Measurements from ENCODE around the gene ANKRD33B.

DNA sequence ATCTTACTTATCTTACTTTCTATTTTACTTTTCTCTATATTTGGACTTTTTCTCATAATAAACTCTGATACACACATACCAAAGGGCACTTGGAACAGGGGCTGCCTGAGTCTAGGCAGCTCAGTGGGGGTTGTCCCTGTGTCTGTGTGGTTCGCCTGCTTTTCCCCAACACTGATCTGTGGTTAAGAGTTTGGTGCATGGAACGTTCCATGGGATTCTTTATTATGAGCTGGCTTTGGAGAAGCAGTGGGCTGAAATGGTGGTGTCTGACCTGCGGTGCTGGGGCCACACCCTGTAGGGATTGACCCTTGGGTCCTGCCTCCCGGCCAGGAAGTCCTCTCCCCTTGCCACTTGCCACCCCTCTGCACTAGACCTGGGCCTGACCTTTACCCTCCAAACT lies 47.4 kb downstream of the ANKRD33B start:
- TF ChIP-seq POLR2A (IDR thresholded peaks at IDR 0.05), result no peak
- TF ChIP-seq, protein P1, sequence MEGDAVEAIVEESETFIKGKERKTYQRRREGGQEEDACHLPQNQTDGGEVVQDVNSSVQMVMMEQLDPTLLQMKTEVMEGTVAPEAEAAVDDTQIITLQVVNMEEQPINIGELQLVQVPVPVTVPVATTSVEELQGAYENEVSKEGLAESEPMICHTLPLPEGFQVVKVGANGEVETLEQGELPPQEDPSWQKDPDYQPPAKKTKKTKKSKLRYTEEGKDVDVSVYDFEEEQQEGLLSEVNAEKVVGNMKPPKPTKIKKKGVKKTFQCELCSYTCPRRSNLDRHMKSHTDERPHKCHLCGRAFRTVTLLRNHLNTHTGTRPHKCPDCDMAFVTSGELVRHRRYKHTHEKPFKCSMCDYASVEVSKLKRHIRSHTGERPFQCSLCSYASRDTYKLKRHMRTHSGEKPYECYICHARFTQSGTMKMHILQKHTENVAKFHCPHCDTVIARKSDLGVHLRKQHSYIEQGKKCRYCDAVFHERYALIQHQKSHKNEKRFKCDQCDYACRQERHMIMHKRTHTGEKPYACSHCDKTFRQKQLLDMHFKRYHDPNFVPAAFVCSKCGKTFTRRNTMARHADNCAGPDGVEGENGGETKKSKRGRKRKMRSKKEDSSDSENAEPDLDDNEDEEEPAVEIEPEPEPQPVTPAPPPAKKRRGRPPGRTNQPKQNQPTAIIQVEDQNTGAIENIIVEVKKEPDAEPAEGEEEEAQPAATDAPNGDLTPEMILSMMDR (IDR thresholded peaks at IDR 0.05), result no peak

Data from upper lobe of left lung (tissue), 4 donors.